HCT116 (cell line): ENCODE measurements around the gene NFIX. TPM values are rescaled to one million over a fixed set of nuclear protein-coding genes. Genes with fewer than 3 reads are reported as not detected.

Experiments
- ATAC-seq: fragments of 200-7000 bp; cut with Tn5 transposase; 2 replicates; pipeline ENCODE4 v1.9.1; 2020; ENCODE audit warnings: mild to moderate bottlenecking, moderate library complexity
- BruUV-seq: library from RNA; stranded (reverse); fragments of 400-500 nt; replicated peaks from 2 replicates; lab custom pipeline; 2021; lab: Mats Ljungman, UMichigan
- CTCF ChIA-PET: fragments of 300-600 bp; sonication (Branson Sonifier 250); formaldehyde crosslinking; loops from one replicate; lab custom pipeline; 2021; ENCODE audit warnings: antibody characterized with exemption; lab: Charles Lee
- POLR2A ChIA-PET: fragments of 300-600, 350-600 bp; sonication (Branson Sonifier 250); formaldehyde crosslinking; loops from one replicate; lab custom pipeline; 2021; ENCODE audit warnings: antibody characterized with exemption; lab: Charles Lee
- RAD21 ChIA-PET, 2 experiments: fragments of 300-600 bp; sonication (Branson Sonifier 250); formaldehyde crosslinking; loops; one replicate each; lab custom pipeline; 2023; ENCODE audit warnings: low total read pairs in 2 of 2; ENCODE audit not compliant: uncharacterized antibody in 2 of 2, unreplicated experiment in 2 of 2, low non-redundant PET in 1 of 2; lab: Charles Lee
- DNase-seq: peaks from one replicate; pipeline ENCODE4 v3.0.0-alpha.2; 2010; ENCODE audit warnings: low read depth, low spot score
- H2AFZ ChIP-seq: fragments of 200-600 bp; shearing (Covaris generic), sonication (generic); 2 replicates; pipeline ENCODE4 v1.6.1; 2017; ENCODE audit warnings: low read depth, mixed run types, mixed read lengths, antibody characterized with exemption, low read length; ENCODE audit not compliant: poor library complexity, severe bottlenecking
- H3K27ac ChIP-seq: 2 replicates; pipeline ENCODE4 v1.5.1; 2012; ENCODE audit warnings: low read depth, low read length
- H3K27me3 ChIP-seq: fragments of 200-600 bp; sonication (generic); 2 replicates; pipeline ENCODE4 v1.6.1; 2016; ENCODE audit warnings: mixed run types, low read length, mixed read lengths; ENCODE audit not compliant: insufficient read depth
- H3K36me3 ChIP-seq, 2 experiments: fragments of 200-500 bp in 1 of 2; fragments of 200-600 bp in 1 of 2; sonication (Bioruptor generic) in 1 of 2; sonication (generic) in 1 of 2; 2 replicates each; pipeline versions ENCODE4 v1.5.1 to v1.6.1; 2014 to 2016; ENCODE audit warnings: low read length in 2 of 2, inconsistent platforms in 1 of 2, mixed read lengths in 1 of 2, mixed run types in 1 of 2; ENCODE audit not compliant: insufficient read depth in 2 of 2, control insufficient read depth in 1 of 2
- H3K4me1 ChIP-seq, 2 experiments: fragments of 200-600 bp in 1 of 2; sonication (generic) in 1 of 2; 2 replicates each; pipeline versions ENCODE4 v1.5.1 to v1.6.1; 2012 to 2017; ENCODE audit warnings: low read length in 2 of 2, inconsistent platforms in 1 of 2, mild to moderate bottlenecking in 1 of 2, mixed read lengths in 1 of 2, mixed run types in 1 of 2, moderate library complexity in 1 of 2; ENCODE audit not compliant: insufficient read depth in 2 of 2, control insufficient read depth in 1 of 2
- H3K4me2 ChIP-seq: fragments of 200-600 bp; sonication (generic); 2 replicates; pipeline ENCODE4 v1.6.1; 2017; ENCODE audit warnings: mixed run types, low read length, mixed read lengths
- H3K4me3 ChIP-seq, 2 experiments: fragments of 200-600 bp in 1 of 2; sonication (generic) in 1 of 2; replicated peaks in 1 of 2; 2 replicates each; pipeline ENCODE4 v1.5.1; 2011 to 2016; ENCODE audit warnings: low read length in 2 of 2, control low read depth in 1 of 2, low read depth in 1 of 2, mild to moderate bottlenecking in 1 of 2, mixed read lengths in 1 of 2, mixed run types in 1 of 2
- H3K79me2 ChIP-seq: fragments of 200-600 bp; sonication (generic); 2 replicates; pipeline ENCODE4 v1.6.1; 2017; ENCODE audit warnings: mild to moderate bottlenecking, mixed run types, low read length, moderate library complexity, mixed read lengths; ENCODE audit not compliant: insufficient read depth
- H3K9ac ChIP-seq: fragments of 200-600 bp; sonication (generic); 2 replicates; pipeline ENCODE4 v1.6.1; 2016; ENCODE audit warnings: low read length, mixed read lengths
- H3K9me2 ChIP-seq: fragments of 200-600 bp; sonication (generic), shearing (Covaris generic); 2 replicates; pipeline ENCODE4 v1.6.1; 2017; ENCODE audit warnings: mixed run types, mild to moderate bottlenecking, moderate library complexity; ENCODE audit not compliant: insufficient read depth
- H3K9me3 ChIP-seq, 2 experiments: fragments of 200-500 bp in 1 of 2; fragments of 200-600 bp in 1 of 2; sonication (Bioruptor generic) in 1 of 2; sonication (generic) in 1 of 2; 2 replicates each; pipeline ENCODE4 v1.6.1; 2014 to 2017; ENCODE audit warnings: low read length in 2 of 2, mixed read lengths in 2 of 2, inconsistent platforms in 1 of 2, low read depth in 1 of 2, mild to moderate bottlenecking in 1 of 2, mixed run types in 1 of 2, moderate library complexity in 1 of 2; ENCODE audit not compliant: control insufficient read depth in 1 of 2, insufficient read depth in 1 of 2
- H4K20me1 ChIP-seq: fragments of 200-600 bp; sonication (generic), shearing (Covaris generic); 2 replicates; pipeline ENCODE4 v1.6.1; 2017; ENCODE audit warnings: mixed run types, mild to moderate bottlenecking, moderate library complexity; ENCODE audit not compliant: insufficient read depth
- CBX3 ChIP-seq: IDR thresholded peaks from 2 replicates; pipeline ENCODE4 v1.6.1; 2012; ENCODE audit warnings: low read depth
- EGR1 ChIP-seq: IDR thresholded peaks from 2 replicates; pipeline ENCODE4 v1.6.1; 2012; ENCODE audit warnings: low read depth
- ELF1 ChIP-seq: IDR thresholded peaks from 2 replicates; pipeline ENCODE4 v1.6.1; 2012; ENCODE audit warnings: low read depth, borderline replicate concordance
- EZH2 ChIP-seq: fragments of 200-600 bp; sonication (generic); IDR thresholded peaks from 2 replicates; pipeline ENCODE4 v1.6.1; 2017; ENCODE audit warnings: antibody characterized with exemption, mixed run types
- FOSL1 ChIP-seq: IDR thresholded peaks from 2 replicates; pipeline ENCODE4 v1.6.1; 2012; ENCODE audit warnings: low read depth
- JUND ChIP-seq: IDR thresholded peaks from 2 replicates; pipeline ENCODE4 v1.6.1; 2012
- POLR2A ChIP-seq: IDR thresholded peaks from 2 replicates; pipeline ENCODE4 v1.7.0; 2011; ENCODE audit warnings: borderline replicate concordance; ENCODE audit not compliant: insufficient read depth, insufficient read length; ENCODE audit errors: extremely low read depth
- POLR2AphosphoS5 ChIP-seq: IDR thresholded peaks from 2 replicates; pipeline ENCODE4 v1.6.1; 2011; ENCODE audit warnings: mild to moderate bottlenecking, low read depth, low read length, moderate library complexity
- RAD21 ChIP-seq: IDR thresholded peaks from 2 replicates; pipeline ENCODE4 v1.6.1; 2012; ENCODE audit warnings: low read depth, mild to moderate bottlenecking
- REST ChIP-seq: IDR thresholded peaks from 2 replicates; pipeline ENCODE4 v1.6.1; 2012; ENCODE audit warnings: low read depth
- SP1 ChIP-seq: IDR thresholded peaks from 2 replicates; pipeline ENCODE4 v1.6.1; 2012; ENCODE audit warnings: low read depth
- SRF ChIP-seq: IDR thresholded peaks from 2 replicates; pipeline ENCODE4 v1.6.1; 2012; ENCODE audit warnings: low read depth
- TCF7L2 ChIP-seq: IDR thresholded peaks from 2 replicates; pipeline ENCODE4 v1.7.0; 2011; ENCODE audit warnings: borderline replicate concordance, inconsistent platforms; ENCODE audit not compliant: insufficient read depth, insufficient read length; ENCODE audit errors: extremely low read depth
- YY1 ChIP-seq: IDR thresholded peaks from 2 replicates; pipeline ENCODE4 v1.6.1; 2011; ENCODE audit warnings: low read length, low read depth, moderate library complexity, mild to moderate bottlenecking; ENCODE audit not compliant: insufficient replicate concordance; ENCODE audit errors: extremely low read depth
- ZFX ChIP-seq: fragments of 450-650 bp; IDR thresholded peaks from 2 replicates; pipeline ENCODE4 v1.6.1; 2017
- ZNF274 ChIP-seq: fragments of 200-500 bp; sonication (Bioruptor generic); IDR thresholded peaks from 2 replicates; pipeline ENCODE4 v1.6.1; 2014; ENCODE audit warnings: mild to moderate bottlenecking, low read depth, low read length, inconsistent platforms
- intact Hi-C: fragments of 100-400 bp; cut with micrococcal nuclease; formaldehyde crosslinking; loops from 2 replicates; pipeline ENCODE4 v1.10.0; 2022
- total RNA-seq: library from RNA; stranded (reverse); gene quantifications from one replicate; pipeline ENCODE4 v1.2.1, GENCODE V29; 2021; ENCODE audit not compliant: unreplicated experiment
- TF ChIP-seq, protein P1 (sequence below): IDR thresholded peaks from 2 replicates; pipeline ENCODE4 v1.6.1; 2012
- TF ChIP-seq, protein P2 (sequence below), 3 experiments: fragments of 200-600 bp in 1 of 3; sonication (generic) in 1 of 3; IDR thresholded peaks in 2 of 3; conservative IDR thresholded peaks in 1 of 3; 2 replicates each; pipeline ENCODE4 v1.5.1; 2012 to 2017; ENCODE audit warnings: low read depth in 2 of 3, low read length in 2 of 3, antibody characterized with exemption in 1 of 3, borderline replicate concordance in 1 of 3, control low read depth in 1 of 3, mild to moderate bottlenecking in 1 of 3, mixed read lengths in 1 of 3, mixed run types in 1 of 3, moderate library complexity in 1 of 3; ENCODE audit not compliant: insufficient read depth in 1 of 3

Gene NFIX
- total RNA-seq, 1 experiment from 2014 or later = 34.8 TPM

DNA sequence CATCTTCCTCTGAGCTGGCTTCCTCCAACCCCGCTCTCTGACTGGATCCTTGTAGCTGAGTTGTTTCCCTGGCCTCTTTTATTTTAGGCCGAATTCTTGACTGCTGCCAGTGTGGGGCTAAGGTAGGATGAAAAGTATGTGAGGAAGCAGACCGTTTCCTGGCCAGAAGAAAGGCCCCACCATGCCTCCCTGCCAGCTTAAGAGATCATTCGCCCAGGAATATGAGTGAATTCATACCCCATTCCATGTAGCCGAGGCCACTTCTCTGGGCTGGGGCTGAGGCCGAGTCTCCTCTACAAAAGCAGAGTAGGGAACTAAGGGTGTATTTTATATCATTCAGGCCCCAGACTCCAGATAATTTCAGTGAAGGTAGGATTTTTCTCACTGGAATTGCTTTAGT lies 32.3 kb downstream of the NFIX start:
- TF ChIP-seq POLR2AphosphoS5 (no peak), TCF7L2 (no peak), ELF1 (no peak), FOSL1 (no peak), EZH2 (no peak), RAD21 (no peak), ZNF274 (no peak), CBX3 (no peak), REST (no peak), EGR1 (no peak), YY1 (no peak), POLR2A (no peak), SRF (no peak), JUND (no peak), SP1 (no peak), ZFX (no peak)
- TF ChIP-seq, protein P1, sequence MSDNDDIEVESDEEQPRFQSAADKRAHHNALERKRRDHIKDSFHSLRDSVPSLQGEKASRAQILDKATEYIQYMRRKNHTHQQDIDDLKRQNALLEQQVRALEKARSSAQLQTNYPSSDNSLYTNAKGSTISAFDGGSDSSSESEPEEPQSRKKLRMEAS = no peak
- TF ChIP-seq, protein P2, sequence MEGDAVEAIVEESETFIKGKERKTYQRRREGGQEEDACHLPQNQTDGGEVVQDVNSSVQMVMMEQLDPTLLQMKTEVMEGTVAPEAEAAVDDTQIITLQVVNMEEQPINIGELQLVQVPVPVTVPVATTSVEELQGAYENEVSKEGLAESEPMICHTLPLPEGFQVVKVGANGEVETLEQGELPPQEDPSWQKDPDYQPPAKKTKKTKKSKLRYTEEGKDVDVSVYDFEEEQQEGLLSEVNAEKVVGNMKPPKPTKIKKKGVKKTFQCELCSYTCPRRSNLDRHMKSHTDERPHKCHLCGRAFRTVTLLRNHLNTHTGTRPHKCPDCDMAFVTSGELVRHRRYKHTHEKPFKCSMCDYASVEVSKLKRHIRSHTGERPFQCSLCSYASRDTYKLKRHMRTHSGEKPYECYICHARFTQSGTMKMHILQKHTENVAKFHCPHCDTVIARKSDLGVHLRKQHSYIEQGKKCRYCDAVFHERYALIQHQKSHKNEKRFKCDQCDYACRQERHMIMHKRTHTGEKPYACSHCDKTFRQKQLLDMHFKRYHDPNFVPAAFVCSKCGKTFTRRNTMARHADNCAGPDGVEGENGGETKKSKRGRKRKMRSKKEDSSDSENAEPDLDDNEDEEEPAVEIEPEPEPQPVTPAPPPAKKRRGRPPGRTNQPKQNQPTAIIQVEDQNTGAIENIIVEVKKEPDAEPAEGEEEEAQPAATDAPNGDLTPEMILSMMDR (IDR thresholded peaks at IDR 0.05 in 2 of 3, conservative IDR thresholded peaks at IDR 0.05 in 1 of 3; ENCODE audit: borderline replicate concordance in 1 of 3, insufficient read depth in 1 of 3, low read depth in 2 of 3, low read length in 2 of 3) = no peak
- DNase-seq (no peak), ATAC-seq (no peak)
- Histone ChIP-seq H3K9me2 (no peaks in the 10 kb centered on the region), H3K4me1 (peaks cover 18 to 19% of the 10 kb centered on the region in 2 experiments), H3K4me2 (no peak overlapping the region), H3K27me3 (no peaks in the 10 kb centered on the region), H3K79me2 (no peaks in the 10 kb centered on the region), H3K4me3 (no peak overlapping the region), H4K20me1 (no peaks in the 10 kb centered on the region), H2AFZ (no peak overlapping the region), H3K9me3 (no peaks in the 10 kb centered on the region), H3K27ac (no peak overlapping the region), H3K36me3 (peaks cover 0 to 5% of the 10 kb centered on the region in 2 experiments; a peak in 1 of 4 replicates), H3K9ac (no peak overlapping the region)
- ChIA-PET POLR2A (no interaction called here), CTCF (interaction anchor here (1.0 kb wide), 1 partner anchor 62 kb away, joined by 4 read pairs; no protein-coding TSS in a partner anchor), RAD21 (no interaction called here)
- intact Hi-C loops = no loop called here
- no TSS peak for BruUV-seq
